B cell (primary cell): ENCODE measurements around the gene AUTS2. TPM values are rescaled to one million over a fixed set of nuclear protein-coding genes. Genes with fewer than 3 reads are reported as not detected.

Experiments
- ATAC-seq: fragments of 200-7000 bp; cut with Tn5 transposase; one replicate; pipeline ENCODE4 v1.10.0; 2021; ENCODE audit warnings: low read depth, mild to moderate bottlenecking, moderate number of reproducible peaks, moderate library complexity
- CTCF ChIA-PET: fragments of 350-600 bp; sonication (Branson Sonifier 250); formaldehyde crosslinking; loops from one replicate; lab custom pipeline; 2021; ENCODE audit warnings: antibody characterized with exemption, inconsistent platforms; lab: Charles Lee
- POLR2A ChIA-PET: fragments of 350-600 bp; sonication (Branson Sonifier 250); formaldehyde crosslinking; loops from one replicate; lab custom pipeline; 2021; ENCODE audit warnings: antibody characterized with exemption; lab: Charles Lee
- DNase-seq: peaks from one replicate; pipeline ENCODE4 v3.0.0; 2013
- H2AFZ ChIP-seq: 2 replicates; pipeline ENCODE4 v1.6.1; 2012; ENCODE audit warnings: mild to moderate bottlenecking, low read depth, low read length; ENCODE audit not compliant: insufficient read depth, poor library complexity, severe bottlenecking
- H3K27ac ChIP-seq, 2 donors: 1 replicate in 1 of 2; 2 replicates in 1 of 2; pipeline ENCODE4 v1.5.1; 2012 to 2013; ENCODE audit warnings: low read length in 2 of 2, mild to moderate bottlenecking in 2 of 2, moderate library complexity in 1 of 2
- H3K27me3 ChIP-seq, 4 experiments: fragments of 200-600 bp in 1 of 4; sonication (generic) in 1 of 4; replicated peaks in 1 of 4; 1 replicate in 2 of 4; 2 replicates in 2 of 4; pipeline versions ENCODE4 v1.6.1 to v1.7.0; 2013 to 2016; ENCODE audit warnings: low read length in 3 of 4, mild to moderate bottlenecking in 2 of 4, mixed read lengths in 1 of 4, moderate library complexity in 1 of 4; ENCODE audit not compliant: insufficient read depth in 4 of 4, control insufficient read depth in 3 of 4; ENCODE audit errors: control extremely low read depth in 1 of 4
- H3K36me3 ChIP-seq, 2 experiments: replicated peaks in 1 of 2; 1 replicate in 1 of 2; 2 replicates in 1 of 2; pipeline versions ENCODE4 v1.6.1 to v1.7.1; 2013; ENCODE audit warnings: low read length in 1 of 2; ENCODE audit not compliant: insufficient read depth in 2 of 2, control insufficient read depth in 1 of 2; ENCODE audit errors: control extremely low read depth in 1 of 2, extremely low read depth in 1 of 2
- H3K4me1 ChIP-seq, 2 donors: fragments of 200-600 bp in 1 of 2; sonication (generic) in 1 of 2; 1 replicate in 1 of 2; 2 replicates in 1 of 2; pipeline versions ENCODE4 v1.5.1 to v1.6.1; 2013 to 2017; ENCODE audit warnings: low read length in 2 of 2; ENCODE audit not compliant: control insufficient read depth in 2 of 2, insufficient read depth in 2 of 2
- H3K4me2 ChIP-seq: replicated peaks from 2 replicates; pipeline ENCODE3; 2012; ENCODE audit warnings: mild to moderate bottlenecking, low read depth, low read length; ENCODE audit not compliant: poor library complexity, severe bottlenecking
- H3K4me3 ChIP-seq, 5 experiments: fragments of 200-600 bp in 1 of 5; sonication (generic) in 1 of 5; 1 replicate in 3 of 5; 2 replicates in 2 of 5; pipeline versions ENCODE4 v1.5.1 to v1.7.0; 2011 to 2016; ENCODE audit warnings: low read length in 4 of 5, mild to moderate bottlenecking in 4 of 5, low read depth in 2 of 5, control low read depth in 1 of 5, moderate library complexity in 1 of 5; ENCODE audit not compliant: insufficient read depth in 1 of 5; ENCODE audit errors: control extremely low read depth in 1 of 5, extremely low read depth in 1 of 5
- H3K79me2 ChIP-seq: fragments of 200-600 bp; sonication (generic); one replicate; pipeline ENCODE4 v1.6.0; 2016; ENCODE audit warnings: low read length; ENCODE audit not compliant: control insufficient read depth, insufficient read depth
- H3K9ac ChIP-seq: fragments of 200-600 bp; sonication (generic); 2 replicates; pipeline ENCODE4 v1.6.1; 2017; ENCODE audit warnings: mild to moderate bottlenecking, low read length, moderate library complexity
- H3K9me3 ChIP-seq, 3 donors: one replicate each; pipeline versions ENCODE4 v1.6.1 to v1.7.1; 2013; ENCODE audit warnings: low read length in 2 of 3; ENCODE audit not compliant: control insufficient read depth in 2 of 3, insufficient read depth in 1 of 3; ENCODE audit errors: control extremely low read depth in 1 of 3
- H4K20me1 ChIP-seq: 2 replicates; pipeline ENCODE4 v1.6.0; 2012; ENCODE audit warnings: mild to moderate bottlenecking, low read length; ENCODE audit not compliant: insufficient read depth, control insufficient read depth, poor library complexity, severe bottlenecking
- H3K27ac Mint-ChIP-seq: one replicate; pipeline ENCODE4 v1.8.0; 2021; ENCODE audit warnings: mixed read lengths
- H3K27me3 Mint-ChIP-seq: one replicate; pipeline ENCODE4 v1.8.0; 2021; ENCODE audit warnings: mixed read lengths
- H3K4me1 Mint-ChIP-seq: one replicate; pipeline ENCODE4 v1.8.0; 2021; ENCODE audit warnings: mixed read lengths
- H3K4me3 Mint-ChIP-seq: one replicate; pipeline ENCODE4 v1.8.0; 2021; ENCODE audit warnings: mixed read lengths
- H3K9me3 Mint-ChIP-seq: one replicate; pipeline ENCODE4 v1.8.0; 2022; ENCODE audit warnings: mixed read lengths; ENCODE audit not compliant: insufficient read depth
- EZH2 ChIP-seq: IDR thresholded peaks from 2 replicates; pipeline ENCODE4 v1.6.1; 2012; ENCODE audit warnings: borderline replicate concordance, low read depth, mild to moderate bottlenecking, moderate library complexity, low read length; ENCODE audit not compliant: insufficient read depth, poor library complexity, severe bottlenecking
- WGBS: methylation state at CpG from one replicate; pipeline ENCODE4 v1.1.5; 2013; ENCODE audit warnings: missing lambda C conversion rate; ENCODE audit not compliant: insufficient coverage; 5-methylcytosine and 5-hydroxymethylcytosine counted together
- intact Hi-C: fragments of 100-400 bp; cut with micrococcal nuclease; formaldehyde crosslinking; loops from one replicate; pipeline ENCODE4 v1.10.0; 2022
- polyA plus RNA-seq: library from polyadenylated mRNA; depleted of rRNA; stranded (reverse); fragments of >200 nt; gene quantifications from 2 replicates; pipeline ENCODE4 v1.2.3, GENCODE V29; 2012
- total RNA-seq, 2 donors: library from RNA; stranded (reverse); fragments of 120-200 nt in 1 of 2; gene quantifications; 1 replicate in 1 of 2; 2 replicates in 1 of 2; pipeline versions ENCODE4 v1.2.3 to v1.2.4, GENCODE V29; 2013 to 2022
- TF ChIP-seq, protein P1 (sequence below): fragments of 200-600 bp; IDR thresholded peaks from one replicate; pipeline ENCODE4 v1.8.0; 2022; ENCODE audit warnings: antibody characterized with exemption, mild to moderate bottlenecking

AUTS2 gene
- total and polyA plus RNA-seq, 2 donors (not counting 1 experiment from before 2014, with no cell fraction given): 22.3 to 35.0 TPM

DNA sequence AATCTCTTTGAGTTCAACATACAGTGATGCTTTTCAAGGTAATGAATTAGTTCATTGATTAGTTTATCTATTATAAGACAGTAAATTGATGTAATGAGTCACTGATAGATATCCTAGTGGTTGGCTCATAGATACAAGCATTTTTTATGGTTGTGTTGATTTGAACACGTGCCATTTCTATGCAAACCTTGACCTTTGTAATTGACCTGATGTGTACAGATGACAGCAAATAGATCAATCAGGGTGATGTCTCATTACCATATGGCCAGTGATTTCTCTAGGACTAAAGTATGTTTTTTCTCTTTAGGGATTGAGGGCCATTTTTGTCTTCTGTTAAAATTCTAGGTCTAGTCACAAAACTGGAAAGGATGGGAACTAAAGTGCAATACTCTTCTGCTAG lies 773.4 kb downstream of the AUTS2 start:
- POLR2A ChIA-PET: no interaction called here
- ATAC-seq: no peak

DNA sequence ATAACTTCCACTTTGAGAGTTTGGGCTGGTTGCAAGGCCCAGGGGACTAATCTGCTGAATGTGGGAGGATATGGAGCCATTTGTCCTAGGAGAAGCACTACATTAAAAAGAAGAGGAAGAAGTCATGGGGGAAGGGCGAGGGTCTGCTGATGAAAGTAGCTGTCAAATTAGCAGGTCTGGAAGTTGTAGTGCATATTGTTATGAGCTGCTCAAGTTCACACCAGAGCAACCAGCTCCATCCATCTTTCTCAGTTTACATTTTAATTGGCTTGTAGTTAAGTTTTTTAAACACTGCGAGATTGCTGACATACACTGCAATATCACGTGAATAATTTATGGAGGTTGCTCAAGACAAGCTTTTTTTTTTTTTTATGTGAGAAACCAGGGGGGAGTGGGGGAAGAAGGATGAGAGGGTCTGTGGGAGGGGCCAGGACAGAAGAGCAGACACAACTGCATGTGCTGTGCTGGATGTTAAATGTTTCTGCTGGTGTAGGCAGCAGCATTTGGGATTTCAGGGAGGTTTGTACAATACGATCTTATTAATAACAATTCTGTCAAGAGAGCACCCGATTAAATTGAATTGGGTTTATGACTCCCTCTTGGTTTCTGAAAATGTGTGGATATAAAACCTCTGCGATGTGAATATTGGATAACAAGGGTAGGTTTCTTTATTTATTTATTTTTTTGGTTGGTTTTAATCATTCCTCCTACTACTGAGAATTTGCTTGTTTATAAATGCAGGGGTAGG lies 774.7 kb downstream of the AUTS2 start:
- ChIA-PET POLR2A (no interaction called here), CTCF (no interaction called here)
- H3K27ac Mint-ChIP-seq: no peak overlapping the region
- intact Hi-C loops: no loop called here
- H3K4me1 Mint-ChIP-seq: no peaks in the 10 kb centered on the region
- no peak overlapping the region for H3K4me3 Mint-ChIP-seq
- no peak for TF ChIP-seq EZH2
- TF ChIP-seq, protein P1, sequence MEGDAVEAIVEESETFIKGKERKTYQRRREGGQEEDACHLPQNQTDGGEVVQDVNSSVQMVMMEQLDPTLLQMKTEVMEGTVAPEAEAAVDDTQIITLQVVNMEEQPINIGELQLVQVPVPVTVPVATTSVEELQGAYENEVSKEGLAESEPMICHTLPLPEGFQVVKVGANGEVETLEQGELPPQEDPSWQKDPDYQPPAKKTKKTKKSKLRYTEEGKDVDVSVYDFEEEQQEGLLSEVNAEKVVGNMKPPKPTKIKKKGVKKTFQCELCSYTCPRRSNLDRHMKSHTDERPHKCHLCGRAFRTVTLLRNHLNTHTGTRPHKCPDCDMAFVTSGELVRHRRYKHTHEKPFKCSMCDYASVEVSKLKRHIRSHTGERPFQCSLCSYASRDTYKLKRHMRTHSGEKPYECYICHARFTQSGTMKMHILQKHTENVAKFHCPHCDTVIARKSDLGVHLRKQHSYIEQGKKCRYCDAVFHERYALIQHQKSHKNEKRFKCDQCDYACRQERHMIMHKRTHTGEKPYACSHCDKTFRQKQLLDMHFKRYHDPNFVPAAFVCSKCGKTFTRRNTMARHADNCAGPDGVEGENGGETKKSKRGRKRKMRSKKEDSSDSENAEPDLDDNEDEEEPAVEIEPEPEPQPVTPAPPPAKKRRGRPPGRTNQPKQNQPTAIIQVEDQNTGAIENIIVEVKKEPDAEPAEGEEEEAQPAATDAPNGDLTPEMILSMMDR: no peak
- DNase-seq (no peak), ATAC-seq (no peak)
- 98% methylated on average over 4 of the region's 6 CpGs for WGBS
- peaks cover 0 to 4% (median 0%) of the 10 kb centered on the region in 3 donors for H3K9me3 ChIP-seq
- H3K27me3 Mint-ChIP-seq: no peaks in the 10 kb centered on the region
- H3K27me3 ChIP-seq: no peaks in the 10 kb centered on the region
- H3K9me3 Mint-ChIP-seq: no peaks in the 10 kb centered on the region
- no peak overlapping the region for H3K9ac ChIP-seq
- no peak overlapping the region for H2AFZ ChIP-seq
- H3K4me3 ChIP-seq: no peak overlapping the region
- no peaks in the 10 kb centered on the region for H3K79me2 ChIP-seq
- no peak overlapping the region for H3K4me2 ChIP-seq
- no peaks in the 10 kb centered on the region for H3K36me3 ChIP-seq
- no peaks in the 10 kb centered on the region for H3K4me1 ChIP-seq
- H4K20me1 ChIP-seq: no peaks in the 10 kb centered on the region
- H3K27ac ChIP-seq: no peak overlapping the region

More for the DNA sequence above, 773.4 kb downstream of the AUTS2 start:
- no peak overlapping the region for H3K9ac ChIP-seq
- Mint-ChIP-seq H3K4me3 (no peak overlapping the region), H3K27me3 (no peaks in the 10 kb centered on the region), H3K9me3 (no peaks in the 10 kb centered on the region), H3K27ac (no peak overlapping the region), H3K4me1 (no peaks in the 10 kb centered on the region)
- H3K4me3 ChIP-seq: no peak overlapping the region
- H3K36me3 ChIP-seq: no peaks in the 10 kb centered on the region
- TF ChIP-seq, protein P1: no peak
- no peak for TF ChIP-seq EZH2
- 100% methylated on average over 1 of the region's 1 CpG for WGBS
- no peaks in the 10 kb centered on the region for H3K4me1 ChIP-seq
- H3K27ac ChIP-seq: no peak overlapping the region
- H4K20me1 ChIP-seq: no peaks in the 10 kb centered on the region
- no peaks in the 10 kb centered on the region for H3K79me2 ChIP-seq
- no peak overlapping the region for H3K4me2 ChIP-seq
- CTCF ChIA-PET: no interaction called here
- DNase-seq: no peak
- intact Hi-C loops: no loop called here
- no peaks in the 10 kb centered on the region for H3K9me3 ChIP-seq
- H3K27me3 ChIP-seq: no peaks in the 10 kb centered on the region
- H2AFZ ChIP-seq: no peak overlapping the region
